D721Med (cell line): ENCODE data around the gene PAXIP1.

ENCODE experiments used
- DNase-seq: peaks from one replicate; pipeline ENCODE4 v3.0.0; 2011; ENCODE audit warnings: low spot score; ENCODE audit not compliant: insufficient read length
- FAIRE-seq: peaks from 2 replicates; lab custom pipeline; 2011; peaks lifted over from hg19 to GRCh38; lab: Jason Lieb, UNC
- TF ChIP-seq, protein P1 (sequence below): IDR thresholded peaks from 2 replicates; pipeline ENCODE4 v1.5.1; 2012; ENCODE audit warnings: mild to moderate bottlenecking, control low read depth; ENCODE audit not compliant: insufficient read depth; ENCODE audit errors: missing control alignments

PAXIP1 gene

GRCh38 chr7:154996756-154997155 lies 6.2 kb downstream of the PAXIP1 start:
- TF ChIP-seq, protein P1, sequence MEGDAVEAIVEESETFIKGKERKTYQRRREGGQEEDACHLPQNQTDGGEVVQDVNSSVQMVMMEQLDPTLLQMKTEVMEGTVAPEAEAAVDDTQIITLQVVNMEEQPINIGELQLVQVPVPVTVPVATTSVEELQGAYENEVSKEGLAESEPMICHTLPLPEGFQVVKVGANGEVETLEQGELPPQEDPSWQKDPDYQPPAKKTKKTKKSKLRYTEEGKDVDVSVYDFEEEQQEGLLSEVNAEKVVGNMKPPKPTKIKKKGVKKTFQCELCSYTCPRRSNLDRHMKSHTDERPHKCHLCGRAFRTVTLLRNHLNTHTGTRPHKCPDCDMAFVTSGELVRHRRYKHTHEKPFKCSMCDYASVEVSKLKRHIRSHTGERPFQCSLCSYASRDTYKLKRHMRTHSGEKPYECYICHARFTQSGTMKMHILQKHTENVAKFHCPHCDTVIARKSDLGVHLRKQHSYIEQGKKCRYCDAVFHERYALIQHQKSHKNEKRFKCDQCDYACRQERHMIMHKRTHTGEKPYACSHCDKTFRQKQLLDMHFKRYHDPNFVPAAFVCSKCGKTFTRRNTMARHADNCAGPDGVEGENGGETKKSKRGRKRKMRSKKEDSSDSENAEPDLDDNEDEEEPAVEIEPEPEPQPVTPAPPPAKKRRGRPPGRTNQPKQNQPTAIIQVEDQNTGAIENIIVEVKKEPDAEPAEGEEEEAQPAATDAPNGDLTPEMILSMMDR = no peak
- no peak for FAIRE-seq
- DNase-seq = no peak

DNA sequence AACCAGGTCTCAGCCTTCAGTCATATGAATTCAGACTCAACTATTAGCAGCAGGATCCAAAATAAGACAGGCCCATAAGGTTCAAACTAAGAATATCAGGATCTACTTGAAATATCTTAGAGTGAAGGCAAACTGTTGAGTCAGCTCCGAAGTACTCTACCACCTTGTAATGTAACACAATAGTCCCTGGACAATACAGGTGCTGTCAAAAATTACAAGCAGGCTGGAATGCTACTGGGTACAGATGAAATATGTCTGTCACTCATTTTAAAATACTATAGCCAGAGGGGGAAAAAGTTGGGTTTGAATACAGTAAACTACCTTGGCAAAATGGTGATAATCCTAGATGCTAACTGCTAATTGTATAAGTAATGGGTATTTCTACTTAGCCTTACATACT lies 6.8 kb downstream of the PAXIP1 start:
- TF ChIP-seq, protein P1 = no peak
- DNase-seq = no peak
- no peak for FAIRE-seq

DNA sequence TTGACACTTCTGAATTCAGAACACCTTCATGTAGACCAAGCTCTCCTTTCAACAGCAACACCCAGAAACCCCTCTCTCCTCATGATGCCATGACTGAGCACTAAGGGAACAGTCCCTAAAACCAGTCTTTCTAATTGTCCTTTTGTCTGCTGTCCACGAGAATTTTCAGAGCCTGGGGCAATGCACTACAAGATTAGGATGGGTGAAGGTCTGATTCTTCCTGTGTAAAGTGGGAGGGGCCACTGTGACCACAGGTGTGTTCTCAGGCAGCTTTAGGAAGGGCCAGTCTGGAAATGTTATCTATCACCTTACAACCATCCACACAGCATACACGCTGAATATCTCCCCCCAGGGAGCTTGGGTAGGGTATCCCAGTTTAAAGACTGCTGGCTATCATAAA lies 7.9 kb downstream of the PAXIP1 start:
- no peak for FAIRE-seq
- TF ChIP-seq, protein P1 = no peak
- no peak for DNase-seq

DNA sequence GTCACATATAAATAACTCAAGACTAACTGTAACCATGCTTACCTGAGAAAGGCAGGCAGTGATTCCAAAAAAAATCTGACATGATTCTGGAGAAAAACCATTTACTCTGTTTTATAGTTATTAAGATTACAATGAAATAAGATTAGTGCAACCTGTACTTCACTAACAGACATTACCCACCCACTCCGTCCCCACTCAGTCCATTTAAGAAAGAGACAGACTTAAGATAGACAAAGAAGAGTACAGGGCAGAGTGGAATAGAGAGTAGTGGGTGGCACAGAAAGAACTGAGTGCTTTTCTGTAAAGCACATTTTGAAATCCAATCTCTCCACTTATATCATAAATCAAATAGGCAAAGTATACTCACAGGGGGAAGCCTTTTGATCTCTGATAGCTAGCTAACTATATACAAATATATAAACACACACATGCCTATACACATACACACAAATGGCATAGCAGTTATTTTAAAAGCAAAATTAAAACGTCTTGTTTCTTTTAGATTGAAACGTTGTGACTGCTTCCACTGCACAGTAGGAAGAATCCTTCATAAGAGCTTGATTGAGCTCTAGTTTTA lies 11.9 kb downstream of the PAXIP1 start:
- TF ChIP-seq, protein P1 = no peak
- DNase-seq (no peak), FAIRE-seq (no peak)

GRCh38 chr7:154987571-154987970 lies 15.4 kb downstream of the PAXIP1 start:
- TF ChIP-seq, protein P1 = no peak
- DNase-seq = no peak
- FAIRE-seq = no peak

GRCh38 chr7:154986200-154986945 lies 16.6 kb downstream of the PAXIP1 start:
- no peak for FAIRE-seq
- TF ChIP-seq, protein P1 = no peak
- DNase-seq = no peak

GRCh38 chr7:154985230-154985629 lies 17.7 kb downstream of the PAXIP1 start:
- no peak for DNase-seq
- TF ChIP-seq, protein P1 = no peak
- no peak for FAIRE-seq
